ENCODE results near the gene LSM11. TPM values are rescaled to one million over a fixed set of nuclear protein-coding genes. Genes with fewer than 3 reads are reported as not detected.

Gene LSM11
- total RNA-seq, 2 donors from 2014 or later: 3.7 to 4.5 TPM

- Histone ChIP-seq H3K4me1 (ENCODE audit: control insufficient read depth, insufficient read depth, low read length) (no peaks in the 10 kb centered on the region), H3K27me3 (ENCODE audit: control insufficient read depth, insufficient read depth, low read length, poor library complexity, severe bottlenecking) (no peaks in the 10 kb centered on the region), H3K9me3 (ENCODE audit: control insufficient read depth, low read length) (no peaks in the 10 kb centered on the region), H3K4me3 (ENCODE audit: low read length) (no peak overlapping the region), H3K27ac (ENCODE audit: low read depth, low read length) (no peak overlapping the region), H3K36me3 (ENCODE audit: control insufficient read depth, insufficient read depth, low read length) (peaks cover 80% of the 10 kb centered on the region), H3K9ac (ENCODE audit: extremely low read depth, low read length, poor library complexity, severe bottlenecking) (no peak overlapping the region)
- no peaks in the 10 kb centered on the region for H3K9me3 Mint-ChIP-seq
- no peak for TF ChIP-seq CTCF (conservative IDR thresholded peaks at IDR 0.05)
- no peak for DNase-seq
- no peak overlapping the region for H3K4me3 Mint-ChIP-seq
- H3K27ac Mint-ChIP-seq: no peak overlapping the region
- H3K27me3 Mint-ChIP-seq (ENCODE audit: insufficient read depth): no peaks in the 10 kb centered on the region
- H3K4me1 Mint-ChIP-seq: no peaks in the 10 kb centered on the region
- H3K36me3 Mint-ChIP-seq (ENCODE audit: low read depth): peaks cover 47% of the 10 kb centered on the region
- no CpG with 5 or more reads among the region's 1 CpG for WGBS, 2 experiments (ENCODE audit: insufficient coverage in 1 of 2, insufficient read length in 1 of 2)
These were observed 56.1 kb downstream of the LSM11 start for GRCh38 chr5:157799578-157799977.

DNA sequence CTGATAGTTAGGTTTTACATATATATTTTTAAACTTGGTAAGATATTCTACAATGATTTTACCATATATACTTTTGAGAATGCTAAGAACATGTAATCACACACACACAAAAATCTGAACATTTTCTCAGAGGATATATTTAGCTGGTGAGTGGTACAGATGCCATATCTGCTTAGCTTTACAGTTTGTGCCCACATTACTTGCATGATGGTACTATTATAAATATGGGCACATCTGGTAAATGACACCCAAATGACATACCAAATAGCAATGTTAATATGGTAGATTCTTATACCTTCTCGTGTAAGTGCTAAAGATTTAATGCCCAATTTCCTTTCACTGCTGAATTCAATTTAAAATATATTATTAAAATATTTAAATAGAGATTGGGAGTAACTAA is 56.6 kb downstream of the LSM11 start:
- H3K9me3 Mint-ChIP-seq: no peaks in the 10 kb centered on the region
- no peaks in the 10 kb centered on the region for H3K9me3 ChIP-seq (ENCODE audit: control insufficient read depth, low read length)
- no peak overlapping the region for H3K4me3 Mint-ChIP-seq
- no peak for TF ChIP-seq CTCF (conservative IDR thresholded peaks at IDR 0.05)
- no peak overlapping the region for H3K27ac Mint-ChIP-seq
- H3K9ac ChIP-seq (ENCODE audit: extremely low read depth, low read length, poor library complexity, severe bottlenecking): no peak overlapping the region
- H3K27me3 Mint-ChIP-seq (ENCODE audit: insufficient read depth): no peaks in the 10 kb centered on the region
- no peak for DNase-seq
- 80% methylated on average over 1 of the region's 1 CpG; no CpG with 5 or more reads in 1 of the 2 experiments for WGBS, 2 experiments (ENCODE audit: insufficient coverage in 1 of 2, insufficient read length in 1 of 2)
- no peaks in the 10 kb centered on the region for H3K4me1 ChIP-seq (ENCODE audit: control insufficient read depth, insufficient read depth, low read length)
- peaks cover 78% of the 10 kb centered on the region for H3K36me3 ChIP-seq (ENCODE audit: control insufficient read depth, insufficient read depth, low read length)
- no peak overlapping the region for H3K4me3 ChIP-seq (ENCODE audit: low read length)
- peaks cover 49% of the 10 kb centered on the region for H3K36me3 Mint-ChIP-seq (ENCODE audit: low read depth)
- no peaks in the 10 kb centered on the region for H3K4me1 Mint-ChIP-seq
- no peak overlapping the region for H3K27ac ChIP-seq (ENCODE audit: low read depth, low read length)
- H3K27me3 ChIP-seq (ENCODE audit: control insufficient read depth, insufficient read depth, low read length, poor library complexity, severe bottlenecking): no peaks in the 10 kb centered on the region

GRCh38 chr5:157802736-157803135 is 59.2 kb downstream of the LSM11 start:
- Histone ChIP-seq H3K36me3 (ENCODE audit: control insufficient read depth, insufficient read depth, low read length) (peaks cover 80% of the 10 kb centered on the region), H3K4me3 (ENCODE audit: low read length) (no peak overlapping the region), H3K9ac (ENCODE audit: extremely low read depth, low read length, poor library complexity, severe bottlenecking) (no peak overlapping the region), H3K27ac (ENCODE audit: low read depth, low read length) (no peak overlapping the region), H3K9me3 (ENCODE audit: control insufficient read depth, low read length) (no peaks in the 10 kb centered on the region), H3K27me3 (ENCODE audit: control insufficient read depth, insufficient read depth, low read length, poor library complexity, severe bottlenecking) (no peaks in the 10 kb centered on the region), H3K4me1 (ENCODE audit: control insufficient read depth, insufficient read depth, low read length) (no peaks in the 10 kb centered on the region)
- Mint-ChIP-seq H3K9me3 (no peaks in the 10 kb centered on the region), H3K4me1 (no peaks in the 10 kb centered on the region), H3K27me3 (ENCODE audit: insufficient read depth) (no peaks in the 10 kb centered on the region), H3K27ac (no peak overlapping the region), H3K4me3 (no peak overlapping the region), H3K36me3 (ENCODE audit: low read depth) (peaks cover 46% of the 10 kb centered on the region)
- 94 to 96% methylated on average over 4 to 6 of the region's 6 CpGs for WGBS, 2 experiments (ENCODE audit: insufficient coverage in 1 of 2, insufficient read length in 1 of 2)
- no peak for DNase-seq
- no peak for TF ChIP-seq CTCF (conservative IDR thresholded peaks at IDR 0.05)

Data from endodermal cell (in vitro differentiated cells).